ENCODE results near the gene FXYD3. TPM values are rescaled to one million over a fixed set of nuclear protein-coding genes. Genes with fewer than 3 reads are reported as not detected.

Gene FXYD3
- total and polyA plus RNA-seq, 2 of the 13 experiments (the other 11 are each of a cell fraction or from before 2014, with no cell fraction given) = 4.9 TPM; not detected in 1

DNA sequence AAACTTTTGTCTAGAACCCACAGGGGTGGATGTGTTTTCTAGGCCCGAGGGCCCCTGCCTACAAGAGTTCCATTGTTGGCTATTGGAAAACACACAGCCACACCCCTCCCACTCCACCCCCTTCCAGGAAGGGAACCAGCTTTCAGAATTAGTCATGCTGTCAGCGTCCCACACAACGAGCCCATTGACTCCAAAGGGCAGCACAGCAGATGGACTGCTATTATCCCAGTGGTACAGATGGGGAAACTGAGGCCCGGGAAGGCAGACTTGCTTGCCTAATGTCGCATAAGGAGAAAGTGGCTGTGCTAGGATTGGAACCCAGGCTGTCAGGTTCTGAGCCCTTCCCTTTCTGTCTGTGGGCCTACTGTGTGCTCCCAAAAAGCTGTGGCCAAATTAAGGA lies 8.1 kb upstream of the FXYD3 start (continued):
- no peak for TF ChIP-seq ZNF337 (CRISPR knock-in tag; IDR thresholded peaks at IDR 0.05; ENCODE audit: borderline replicate concordance, low read depth)
- no peak for TF ChIP-seq ELF4 (CRISPR knock-in tag; IDR thresholded peaks at IDR 0.05; ENCODE audit: borderline replicate concordance)
- TF ChIP-seq, protein P1, sequence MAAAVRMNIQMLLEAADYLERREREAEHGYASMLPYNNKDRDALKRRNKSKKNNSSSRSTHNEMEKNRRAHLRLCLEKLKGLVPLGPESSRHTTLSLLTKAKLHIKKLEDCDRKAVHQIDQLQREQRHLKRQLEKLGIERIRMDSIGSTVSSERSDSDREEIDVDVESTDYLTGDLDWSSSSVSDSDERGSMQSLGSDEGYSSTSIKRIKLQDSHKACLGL (CRISPR knock-in tag; IDR thresholded peaks at IDR 0.05) = no peak
- TF ChIP-seq, protein P2, sequence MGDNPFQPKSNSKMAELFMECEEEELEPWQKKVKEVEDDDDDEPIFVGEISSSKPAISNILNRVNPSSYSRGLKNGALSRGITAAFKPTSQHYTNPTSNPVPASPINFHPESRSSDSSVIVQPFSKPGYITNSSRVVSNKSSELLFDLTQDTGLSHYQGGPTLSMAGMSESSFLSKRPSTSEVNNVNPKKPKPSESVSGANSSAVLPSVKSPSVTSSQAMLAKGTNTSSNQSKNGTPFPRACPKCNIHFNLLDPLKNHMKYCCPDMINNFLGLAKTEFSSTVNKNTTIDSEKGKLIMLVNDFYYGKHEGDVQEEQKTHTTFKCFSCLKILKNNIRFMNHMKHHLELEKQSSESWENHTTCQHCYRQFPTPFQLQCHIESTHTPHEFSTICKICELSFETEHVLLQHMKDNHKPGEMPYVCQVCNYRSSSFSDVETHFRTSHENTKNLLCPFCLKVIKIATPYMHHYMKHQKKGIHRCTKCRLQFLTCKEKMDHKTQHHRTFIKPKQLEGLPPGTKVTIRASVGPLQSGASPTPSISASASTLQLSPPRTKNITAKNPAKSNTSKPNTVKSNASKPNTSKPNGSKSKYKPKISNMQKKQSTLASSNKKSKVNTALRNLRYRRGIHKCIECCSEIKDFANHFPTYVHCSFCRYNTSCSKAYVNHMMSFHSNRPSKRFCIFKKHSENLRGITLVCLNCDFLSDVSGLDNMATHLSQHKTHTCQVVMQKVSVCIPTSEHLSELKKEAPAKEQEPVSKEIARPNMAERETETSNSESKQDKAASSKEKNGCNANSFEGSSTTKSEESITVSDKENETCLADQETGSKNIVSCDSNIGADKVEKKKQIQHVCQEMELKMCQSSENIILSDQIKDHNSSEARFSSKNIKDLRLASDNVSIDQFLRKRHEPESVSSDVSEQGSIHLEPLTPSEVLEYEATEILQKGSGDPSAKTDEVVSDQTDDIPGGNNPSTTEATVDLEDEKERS (CRISPR knock-in tag; IDR thresholded peaks at IDR 0.05) = no peak
- TF ChIP-seq KDM3A (CRISPR knock-in tag; IDR thresholded peaks at IDR 0.05; ENCODE audit: low read depth) = no peak
- no peak for TF ChIP-seq RAD21 (CRISPR knock-in tag; IDR thresholded peaks at IDR 0.05)
- no peak for TF ChIP-seq HDAC6 (IDR thresholded peaks at IDR 0.05; ENCODE audit: low read depth, low read length)
- TF ChIP-seq PRMT3 (CRISPR knock-in tag; IDR thresholded peaks at IDR 0.05; ENCODE audit: borderline replicate concordance, low read depth) = no peak
- TF ChIP-seq ZSCAN31 (CRISPR knock-in tag; IDR thresholded peaks at IDR 0.05; ENCODE audit: low read depth) = no peak
- no peak for TF ChIP-seq MEF2D (CRISPR knock-in tag; IDR thresholded peaks at IDR 0.05)
- peak; percentile 98 for TF ChIP-seq ZKSCAN1 (IDR thresholded peaks at IDR 0.05; ENCODE audit: low read length)
- TF ChIP-seq KLF6 (CRISPR knock-in tag; IDR thresholded peaks at IDR 0.05) = no peak
- no peak for TF ChIP-seq IRX3 (CRISPR knock-in tag; IDR thresholded peaks at IDR 0.05; ENCODE audit: borderline replicate concordance, low read depth)
- TF ChIP-seq REPIN1 (CRISPR knock-in tag; IDR thresholded peaks at IDR 0.05; ENCODE audit: borderline replicate concordance, low read depth) = no peak
- TF ChIP-seq ZNF577 (CRISPR knock-in tag; IDR thresholded peaks at IDR 0.05; ENCODE audit: borderline replicate concordance, low read depth) = no peak
- 0 out of 2 replicates have a peak, but pooled peaks have one; percentile 65 for TF ChIP-seq ZNF3 (CRISPR knock-in tag; IDR thresholded peaks at IDR 0.05)
- TF ChIP-seq JUND (CRISPR knock-in tag; IDR thresholded peaks at IDR 0.05) = no peak
- no peak for TF ChIP-seq ZNF569 (CRISPR knock-in tag; IDR thresholded peaks at IDR 0.05; ENCODE audit: borderline replicate concordance)
- TF ChIP-seq, protein P3, sequence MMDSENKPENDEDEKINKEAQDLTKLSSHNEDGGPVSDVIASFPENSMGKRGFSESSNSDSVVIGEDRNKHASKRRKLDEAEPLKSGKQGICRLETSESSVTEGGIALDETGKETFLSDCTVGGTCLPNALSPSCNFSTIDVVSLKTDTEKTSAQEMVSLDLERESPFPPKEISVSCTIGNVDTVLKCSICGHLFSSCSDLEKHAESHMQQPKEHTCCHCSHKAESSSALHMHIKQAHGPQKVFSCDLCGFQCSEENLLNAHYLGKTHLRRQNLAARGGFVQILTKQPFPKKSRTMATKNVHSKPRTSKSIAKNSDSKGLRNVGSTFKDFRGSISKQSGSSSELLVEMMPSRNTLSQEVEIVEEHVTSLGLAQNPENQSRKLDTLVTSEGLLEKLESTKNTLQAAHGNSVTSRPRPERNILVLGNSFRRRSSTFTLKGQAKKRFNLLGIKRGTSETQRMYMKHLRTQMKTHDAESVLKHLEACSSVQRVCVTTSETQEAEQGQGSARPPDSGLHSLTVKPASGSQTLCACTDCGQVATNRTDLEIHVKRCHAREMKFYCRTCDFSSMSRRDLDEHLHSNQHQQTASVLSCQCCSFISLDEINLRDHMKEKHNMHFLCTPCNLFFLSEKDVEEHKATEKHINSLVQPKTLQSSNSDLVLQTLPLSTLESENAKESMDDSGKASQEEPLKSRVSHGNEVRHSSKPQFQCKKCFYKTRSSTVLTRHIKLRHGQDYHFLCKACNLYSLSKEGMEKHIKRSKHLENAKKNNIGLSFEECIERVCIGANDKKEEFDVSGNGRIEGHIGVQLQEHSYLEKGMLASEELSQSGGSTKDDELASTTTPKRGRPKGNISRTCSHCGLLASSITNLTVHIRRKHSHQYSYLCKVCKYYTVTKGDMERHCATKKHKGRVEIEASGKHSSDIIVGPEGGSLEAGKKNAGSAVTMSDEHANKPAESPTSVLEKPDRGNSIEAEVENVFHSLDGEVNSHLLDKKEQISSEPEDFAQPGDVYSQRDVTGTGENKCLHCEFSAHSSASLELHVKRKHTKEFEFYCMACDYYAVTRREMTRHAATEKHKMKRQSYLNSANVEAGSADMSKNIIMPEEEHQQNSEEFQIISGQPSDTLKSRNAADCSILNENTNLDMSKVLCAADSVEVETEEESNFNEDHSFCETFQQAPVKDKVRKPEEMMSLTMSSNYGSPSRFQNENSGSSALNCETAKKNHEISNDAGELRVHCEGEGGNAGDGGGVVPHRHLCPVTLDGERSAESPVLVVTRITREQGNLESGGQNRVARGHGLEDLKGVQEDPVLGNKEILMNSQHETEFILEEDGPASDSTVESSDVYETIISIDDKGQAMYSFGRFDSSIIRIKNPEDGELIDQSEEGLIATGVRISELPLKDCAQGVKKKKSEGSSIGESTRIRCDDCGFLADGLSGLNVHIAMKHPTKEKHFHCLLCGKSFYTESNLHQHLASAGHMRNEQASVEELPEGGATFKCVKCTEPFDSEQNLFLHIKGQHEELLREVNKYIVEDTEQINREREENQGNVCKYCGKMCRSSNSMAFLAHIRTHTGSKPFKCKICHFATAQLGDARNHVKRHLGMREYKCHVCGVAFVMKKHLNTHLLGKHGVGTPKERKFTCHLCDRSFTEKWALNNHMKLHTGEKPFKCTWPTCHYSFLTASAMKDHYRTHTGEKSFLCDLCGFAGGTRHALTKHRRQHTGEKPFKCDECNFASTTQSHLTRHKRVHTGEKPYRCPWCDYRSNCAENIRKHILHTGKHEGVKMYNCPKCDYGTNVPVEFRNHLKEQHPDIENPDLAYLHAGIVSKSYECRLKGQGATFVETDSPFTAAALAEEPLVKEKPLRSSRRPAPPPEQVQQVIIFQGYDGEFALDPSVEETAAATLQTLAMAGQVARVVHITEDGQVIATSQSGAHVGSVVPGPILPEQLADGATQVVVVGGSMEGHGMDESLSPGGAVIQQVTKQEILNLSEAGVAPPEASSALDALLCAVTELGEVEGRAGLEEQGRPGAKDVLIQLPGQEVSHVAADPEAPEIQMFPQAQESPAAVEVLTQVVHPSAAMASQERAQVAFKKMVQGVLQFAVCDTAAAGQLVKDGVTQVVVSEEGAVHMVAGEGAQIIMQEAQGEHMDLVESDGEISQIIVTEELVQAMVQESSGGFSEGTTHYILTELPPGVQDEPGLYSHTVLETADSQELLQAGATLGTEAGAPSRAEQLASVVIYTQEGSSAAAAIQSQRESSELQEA (CRISPR knock-in tag; IDR thresholded peaks at IDR 0.05; ENCODE audit: not compliant biosample characterization) = no peak
